Measurements from ENCODE around the gene PEPD.

The PEPD gene

GRCh38 chr19:33436360-33437345 is 84.9 kb downstream of the PEPD start:
- no peak for DNase-seq

DNA sequence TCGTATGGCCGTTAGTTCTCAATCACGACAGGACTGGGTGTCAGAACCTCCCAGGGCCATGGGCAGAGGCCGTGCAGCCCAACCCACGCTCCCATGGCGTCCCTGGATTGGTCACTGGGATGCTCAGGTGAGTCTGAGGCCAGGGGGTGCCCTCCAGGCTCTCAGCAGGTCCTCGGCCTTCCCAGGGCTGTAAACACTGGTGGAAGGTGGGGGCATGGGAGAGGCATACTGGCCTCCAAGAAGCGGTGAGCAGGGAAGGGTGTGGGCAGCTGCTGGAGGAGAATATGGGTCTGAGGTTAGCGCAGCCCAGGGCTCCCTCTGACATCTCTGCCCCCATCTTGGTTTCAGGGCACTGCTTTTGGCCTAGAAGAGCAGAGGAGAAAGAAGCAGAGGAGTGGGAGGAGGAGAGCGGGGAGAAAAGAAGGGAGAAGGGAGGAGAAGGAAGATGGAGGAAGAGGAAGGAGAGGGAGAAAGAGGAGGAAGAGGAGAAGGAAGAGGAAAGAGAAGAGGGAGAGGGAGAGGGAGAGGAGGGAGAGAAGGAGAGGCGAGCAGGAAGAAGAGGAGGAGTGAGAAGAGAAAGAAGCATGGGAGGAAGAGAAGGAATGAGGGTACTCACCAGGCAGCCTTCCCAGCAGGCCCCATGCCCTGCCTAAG is 85.8 kb downstream of the PEPD start:
- DNase-seq = no peak

GRCh38 chr19:33434886-33435705 is 86.5 kb downstream of the PEPD start:
- DNase-seq = peak in 1 of 2 experiments; percentile 55

DNA sequence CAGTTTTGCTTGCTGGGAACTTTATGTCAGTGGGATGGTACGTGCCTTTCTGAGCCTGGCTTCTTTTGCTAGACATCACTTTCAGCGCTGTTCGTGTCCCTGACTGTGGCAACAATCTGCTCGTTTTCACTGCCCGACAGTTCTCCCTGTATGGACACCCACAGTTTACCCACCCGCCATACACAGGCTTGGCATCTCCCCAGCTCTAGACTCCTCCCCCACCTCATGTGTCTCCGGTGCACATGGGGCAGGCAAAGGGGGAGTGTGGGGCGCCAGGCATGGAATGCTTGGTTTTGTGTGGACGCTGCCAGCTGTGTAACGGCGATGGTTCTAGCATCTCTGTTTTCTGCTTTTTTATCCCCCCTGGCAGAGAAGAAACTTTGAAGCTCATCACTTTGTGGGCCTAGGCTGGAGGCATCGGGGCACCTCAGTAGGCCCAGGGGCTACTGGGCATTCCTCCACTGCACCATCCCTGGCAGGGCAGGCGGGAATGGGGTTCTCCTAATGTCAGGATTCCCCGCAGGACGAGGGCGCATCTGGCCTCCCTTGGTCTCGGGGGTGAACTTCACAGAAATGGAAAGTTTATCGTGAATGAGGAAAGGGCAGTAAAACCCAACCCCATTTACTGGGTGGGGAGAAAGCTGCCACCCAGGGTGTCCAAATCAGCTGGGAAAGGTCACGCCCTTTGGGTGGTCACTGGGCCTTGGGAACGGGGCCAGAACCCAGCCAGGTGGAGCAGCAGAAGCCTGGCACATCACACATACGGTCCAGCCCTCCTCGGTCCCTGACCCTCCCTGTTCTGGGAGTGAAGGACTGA is 87.3 kb downstream of the PEPD start:
- DNase-seq = no peak

GRCh38 chr19:33432446-33433170 is 89.0 kb downstream of the PEPD start:
- no peak for DNase-seq

DNA sequence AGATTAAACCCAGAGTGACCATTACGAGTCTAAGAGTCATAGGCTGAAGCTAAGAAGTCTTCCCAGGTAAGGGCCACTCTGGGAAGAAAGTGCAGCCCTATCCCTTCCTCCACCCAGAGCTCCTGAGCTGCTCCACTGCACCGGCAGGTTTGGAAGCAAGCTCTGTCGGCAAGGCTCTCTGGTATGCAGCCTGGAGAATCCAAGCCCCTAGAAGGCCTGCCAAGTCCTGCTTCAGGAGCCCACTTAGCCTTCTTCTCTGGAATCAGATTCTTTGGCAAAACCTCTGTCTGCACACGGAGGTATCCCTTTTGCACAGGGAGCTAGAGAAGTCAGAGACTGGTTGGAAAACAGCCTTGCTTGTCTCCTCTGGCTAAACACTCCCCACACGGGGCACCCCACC is 89.6 kb downstream of the PEPD start:
- no peak for DNase-seq

- peak; percentile 61 to 69 for DNase-seq
These were observed 90.8 kb downstream of the PEPD start for GRCh38 chr19:33430674-33431277.

DNA sequence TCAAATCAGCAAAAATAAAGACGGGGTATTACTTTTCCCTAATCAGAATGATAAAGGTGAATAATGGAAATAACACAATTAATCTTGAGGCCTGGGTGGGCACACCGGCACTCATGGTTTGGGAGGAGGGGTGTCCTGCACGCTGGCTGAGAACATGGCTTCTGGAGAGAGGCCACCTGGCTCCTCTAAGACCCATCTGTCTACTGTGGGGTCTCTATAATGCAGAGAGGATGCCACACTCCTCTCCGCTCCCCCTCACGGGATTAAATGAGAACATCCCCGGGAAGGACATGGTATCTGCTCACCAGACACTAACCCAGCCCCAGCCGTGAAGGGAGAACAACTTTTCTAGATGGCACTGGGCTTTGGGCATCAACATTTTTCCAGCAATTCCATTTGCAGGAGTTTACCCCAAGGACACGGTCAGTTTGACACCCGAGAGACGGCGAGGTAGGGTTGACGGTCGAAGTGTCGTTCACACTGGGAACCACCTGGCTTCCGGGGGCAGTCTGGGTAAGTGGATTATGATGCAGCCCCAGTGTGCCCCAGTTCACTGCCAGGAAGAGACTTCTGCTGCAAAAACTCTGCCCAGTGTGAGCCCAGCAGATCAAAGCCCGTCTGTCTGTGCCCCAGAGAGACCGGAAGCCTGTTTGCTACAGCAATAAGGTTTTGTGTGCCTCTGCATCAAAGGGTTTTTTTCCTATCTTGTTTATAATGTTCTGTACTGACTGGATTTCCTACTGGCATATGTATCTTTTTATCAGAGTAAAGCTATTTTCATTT is 91.5 kb downstream of the PEPD start:
- no peak for DNase-seq

DNA sequence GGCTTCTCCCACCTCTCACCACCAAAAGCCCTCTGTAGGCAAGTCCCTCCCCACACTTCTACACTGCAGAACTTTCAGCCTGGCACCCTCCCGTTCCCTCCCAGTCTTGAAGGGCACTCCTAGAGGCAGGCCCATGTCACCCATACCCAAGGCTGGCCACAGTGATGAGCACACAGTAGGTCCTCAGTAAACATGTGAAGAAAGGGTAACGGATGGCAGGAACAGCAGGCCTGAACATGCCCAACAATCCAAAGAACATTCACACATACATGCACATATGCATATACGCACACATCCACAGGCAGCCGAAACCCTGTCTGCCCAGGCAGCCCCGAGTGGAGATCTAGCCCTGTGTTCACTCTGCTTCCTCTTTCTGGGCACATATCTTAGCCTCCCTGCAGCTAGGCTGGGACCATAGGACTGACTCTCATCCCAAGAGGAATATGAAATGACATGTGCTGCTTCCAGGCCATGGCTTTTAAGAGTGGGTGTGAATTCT is 92.9 kb downstream of the PEPD start:
- DNase-seq = no peak

- DNase-seq = no peak
These were observed 93.6 kb downstream of the PEPD start for GRCh38 chr19:33427801-33428626.

- DNase-seq = no peak
These were observed 94.8 kb downstream of the PEPD start for GRCh38 chr19:33426621-33427361.

- no peak for DNase-seq
These were observed 97.4 kb downstream of the PEPD start for GRCh38 chr19:33424181-33424580.

GRCh38 chr19:33422369-33423180 is 99.0 kb downstream of the PEPD start:
- no peak for DNase-seq

DNA sequence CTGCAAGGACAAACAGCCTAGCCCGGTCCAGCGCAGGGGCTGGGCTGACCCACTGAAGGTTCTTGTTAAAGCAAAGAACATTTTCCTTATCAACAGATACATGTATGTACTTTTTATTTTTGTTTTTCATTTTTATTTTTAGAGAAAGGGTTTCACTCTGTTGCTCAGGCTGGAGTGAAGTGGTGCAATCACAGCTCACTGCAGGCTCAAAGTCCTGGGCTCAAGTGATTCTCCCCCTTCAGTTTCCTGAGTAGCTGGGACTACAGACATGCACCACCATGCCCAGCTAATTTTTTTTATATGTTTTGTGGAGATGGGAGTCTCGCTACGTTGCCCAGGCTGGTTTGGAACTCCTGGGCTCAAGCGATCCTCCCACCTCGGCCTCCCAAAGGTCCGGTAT is 100.2 kb downstream of the PEPD start:
- DNase-seq = no peak

- no peak for DNase-seq
These were observed 100.8 kb downstream of the PEPD start for GRCh38 chr19:33420821-33421220.

GRCh38 chr19:33419788-33420130 is 101.8 kb downstream of the PEPD start:
- no peak for DNase-seq

All from SHP77 (cell line).